ENCODE results near the gene ATG5.

DNA sequence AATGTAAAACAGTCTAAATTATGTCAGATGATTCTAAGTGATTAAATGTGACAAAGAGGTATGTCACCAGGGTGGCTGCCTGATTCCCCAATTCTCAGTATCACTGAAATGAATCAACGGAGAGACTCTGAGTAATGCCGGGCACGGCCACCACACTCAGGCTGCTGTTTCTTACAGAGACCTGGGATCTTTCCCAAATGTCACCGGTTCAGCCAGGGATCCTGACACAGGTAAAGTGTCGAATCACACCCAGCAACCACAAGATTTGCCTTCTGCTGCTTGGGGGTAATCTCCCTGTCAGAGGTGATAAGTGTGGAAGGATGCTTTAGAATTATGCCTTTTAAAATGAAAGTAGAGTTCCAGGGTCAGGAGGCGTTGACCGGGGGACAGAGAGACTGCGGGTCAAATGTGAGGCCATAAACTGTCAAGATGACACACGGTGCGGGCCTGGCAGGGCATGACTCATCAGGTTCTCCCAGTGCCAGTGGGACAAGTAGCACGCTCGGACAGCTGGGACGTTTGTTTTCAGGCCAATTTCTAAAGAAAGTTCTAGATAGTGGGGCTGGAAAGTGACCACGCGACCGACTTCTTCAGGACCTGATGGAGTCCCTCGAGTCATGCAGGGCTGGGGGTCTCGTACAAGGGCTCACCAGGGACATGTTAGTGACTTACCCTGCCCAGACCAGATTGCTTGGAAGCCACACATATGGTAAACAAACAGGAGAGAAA is 190.5 kb downstream of the ATG5 start:
- no peak for TF ChIP-seq RARB (CRISPR knock-in tag; IDR thresholded peaks at IDR 0.05)
- TF ChIP-seq, protein P1, sequence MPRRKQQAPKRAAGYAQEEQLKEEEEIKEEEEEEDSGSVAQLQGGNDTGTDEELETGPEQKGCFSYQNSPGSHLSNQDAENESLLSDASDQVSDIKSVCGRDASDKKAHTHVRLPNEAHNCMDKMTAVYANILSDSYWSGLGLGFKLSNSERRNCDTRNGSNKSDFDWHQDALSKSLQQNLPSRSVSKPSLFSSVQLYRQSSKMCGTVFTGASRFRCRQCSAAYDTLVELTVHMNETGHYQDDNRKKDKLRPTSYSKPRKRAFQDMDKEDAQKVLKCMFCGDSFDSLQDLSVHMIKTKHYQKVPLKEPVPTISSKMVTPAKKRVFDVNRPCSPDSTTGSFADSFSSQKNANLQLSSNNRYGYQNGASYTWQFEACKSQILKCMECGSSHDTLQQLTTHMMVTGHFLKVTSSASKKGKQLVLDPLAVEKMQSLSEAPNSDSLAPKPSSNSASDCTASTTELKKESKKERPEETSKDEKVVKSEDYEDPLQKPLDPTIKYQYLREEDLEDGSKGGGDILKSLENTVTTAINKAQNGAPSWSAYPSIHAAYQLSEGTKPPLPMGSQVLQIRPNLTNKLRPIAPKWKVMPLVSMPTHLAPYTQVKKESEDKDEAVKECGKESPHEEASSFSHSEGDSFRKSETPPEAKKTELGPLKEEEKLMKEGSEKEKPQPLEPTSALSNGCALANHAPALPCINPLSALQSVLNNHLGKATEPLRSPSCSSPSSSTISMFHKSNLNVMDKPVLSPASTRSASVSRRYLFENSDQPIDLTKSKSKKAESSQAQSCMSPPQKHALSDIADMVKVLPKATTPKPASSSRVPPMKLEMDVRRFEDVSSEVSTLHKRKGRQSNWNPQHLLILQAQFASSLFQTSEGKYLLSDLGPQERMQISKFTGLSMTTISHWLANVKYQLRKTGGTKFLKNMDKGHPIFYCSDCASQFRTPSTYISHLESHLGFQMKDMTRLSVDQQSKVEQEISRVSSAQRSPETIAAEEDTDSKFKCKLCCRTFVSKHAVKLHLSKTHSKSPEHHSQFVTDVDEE (CRISPR knock-in tag; IDR thresholded peaks at IDR 0.05): no peak
- no peak for TF ChIP-seq CSDC2 (CRISPR knock-in tag; IDR thresholded peaks at IDR 0.05)

Data from SK-N-SH treated with all-trans-retinoic acid at 6 μM for 48 hours (cell line).